VCaP (cell line): Measurements from ENCODE around the gene HSP90B1.

ENCODE experiments used
- H3K27ac ChIP-seq: fragments of 450-650 bp; 2 replicates; pipeline ENCODE4 v1.5.1; 2017
- TF ChIP-seq, protein P1 (sequence below): fragments of 450-650 bp; conservative IDR thresholded peaks from 2 replicates; pipeline ENCODE4 v1.5.1; 2017; ENCODE audit warnings: mild to moderate bottlenecking, moderate library complexity

Gene HSP90B1

GRCh38 chr12:103975368-103975767 lies 45.2 kb downstream of the HSP90B1 start:
- H3K27ac ChIP-seq = no peak overlapping the region
- TF ChIP-seq, protein P1, sequence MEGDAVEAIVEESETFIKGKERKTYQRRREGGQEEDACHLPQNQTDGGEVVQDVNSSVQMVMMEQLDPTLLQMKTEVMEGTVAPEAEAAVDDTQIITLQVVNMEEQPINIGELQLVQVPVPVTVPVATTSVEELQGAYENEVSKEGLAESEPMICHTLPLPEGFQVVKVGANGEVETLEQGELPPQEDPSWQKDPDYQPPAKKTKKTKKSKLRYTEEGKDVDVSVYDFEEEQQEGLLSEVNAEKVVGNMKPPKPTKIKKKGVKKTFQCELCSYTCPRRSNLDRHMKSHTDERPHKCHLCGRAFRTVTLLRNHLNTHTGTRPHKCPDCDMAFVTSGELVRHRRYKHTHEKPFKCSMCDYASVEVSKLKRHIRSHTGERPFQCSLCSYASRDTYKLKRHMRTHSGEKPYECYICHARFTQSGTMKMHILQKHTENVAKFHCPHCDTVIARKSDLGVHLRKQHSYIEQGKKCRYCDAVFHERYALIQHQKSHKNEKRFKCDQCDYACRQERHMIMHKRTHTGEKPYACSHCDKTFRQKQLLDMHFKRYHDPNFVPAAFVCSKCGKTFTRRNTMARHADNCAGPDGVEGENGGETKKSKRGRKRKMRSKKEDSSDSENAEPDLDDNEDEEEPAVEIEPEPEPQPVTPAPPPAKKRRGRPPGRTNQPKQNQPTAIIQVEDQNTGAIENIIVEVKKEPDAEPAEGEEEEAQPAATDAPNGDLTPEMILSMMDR = no peak

DNA sequence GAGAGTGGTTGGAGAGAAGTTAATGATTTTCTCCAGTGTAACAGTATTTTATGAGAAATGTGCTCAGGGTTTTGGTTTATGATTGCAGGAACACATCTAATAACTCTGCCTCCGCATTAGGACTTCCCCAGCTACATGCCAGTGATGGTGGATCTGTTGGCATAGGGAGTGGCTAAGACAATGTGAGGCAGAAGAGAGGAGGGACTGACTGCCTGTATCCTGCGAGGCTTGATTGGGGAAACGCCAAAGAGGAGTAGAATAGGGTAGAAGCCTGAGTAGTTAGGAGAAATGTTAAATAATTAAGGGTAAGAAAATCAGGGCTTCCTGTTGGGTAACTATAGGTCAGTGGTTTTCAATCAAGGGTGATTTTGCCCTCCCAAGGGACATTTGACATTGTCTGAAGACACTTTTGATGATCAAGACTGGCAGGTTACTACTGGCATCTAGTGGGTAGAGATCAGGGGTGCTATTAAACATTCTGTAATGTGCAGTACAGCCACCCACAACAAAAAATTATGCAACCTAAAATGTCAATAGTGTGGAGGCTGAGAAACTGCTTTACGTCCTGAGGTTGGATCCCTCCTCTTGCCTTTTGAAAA lies 48.3 kb downstream of the HSP90B1 start:
- no peak overlapping the region for H3K27ac ChIP-seq
- TF ChIP-seq, protein P1 = no peak

DNA sequence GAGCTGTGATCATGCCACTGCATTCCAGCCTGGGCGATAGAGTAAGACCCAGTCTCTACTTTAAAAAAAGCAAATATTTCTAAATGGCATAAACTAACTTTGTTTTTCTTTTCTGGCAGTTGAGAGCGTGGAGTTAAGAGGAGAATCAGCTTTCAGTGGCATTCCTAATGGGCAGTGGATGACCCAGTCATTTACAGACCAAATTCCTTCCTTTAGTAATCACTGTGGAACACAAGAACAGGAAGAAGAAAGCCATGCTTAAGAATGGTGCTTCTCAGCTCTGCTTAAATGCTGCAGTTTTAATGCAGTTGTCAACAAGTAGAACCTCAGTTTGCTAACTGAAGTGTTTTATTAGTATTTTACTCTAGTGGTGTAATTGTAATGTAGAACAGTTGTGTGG lies 56.6 kb downstream of the HSP90B1 start:
- TF ChIP-seq, protein P1 = no peak
- no peak overlapping the region for H3K27ac ChIP-seq

- TF ChIP-seq, protein P1 = no peak
- no peak overlapping the region for H3K27ac ChIP-seq
These were observed 64.0 kb downstream of the HSP90B1 start for GRCh38 chr12:103994235-103994634.

DNA sequence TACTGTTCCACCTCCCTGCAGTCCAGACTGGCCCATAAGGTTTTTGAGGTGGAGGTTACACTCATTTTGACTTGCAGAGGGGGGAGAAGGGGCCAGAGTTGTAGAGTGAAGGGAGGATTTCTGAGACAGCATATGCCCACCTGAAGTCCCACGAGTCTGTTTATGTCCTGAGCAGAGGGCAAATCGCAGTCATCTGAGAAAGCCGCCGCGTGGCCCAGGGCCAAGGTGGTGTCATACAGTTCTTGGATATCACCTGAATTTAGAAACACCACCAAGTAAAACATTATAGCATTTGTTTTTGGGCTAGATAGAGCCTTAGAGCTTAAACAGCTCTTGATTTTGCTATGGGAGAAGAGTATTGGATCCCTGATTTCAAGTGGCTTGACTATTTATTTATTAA lies 66.4 kb downstream of the HSP90B1 start:
- TF ChIP-seq, protein P1 = no peak
- H3K27ac ChIP-seq = no peak overlapping the region

GRCh38 chr12:103997286-103997900 lies 67.2 kb downstream of the HSP90B1 start:
- H3K27ac ChIP-seq = no peak overlapping the region
- TF ChIP-seq, protein P1 = no peak
